ENCODE data around the gene CRB3. TPM values are rescaled to one million over a fixed set of nuclear protein-coding genes. Genes with fewer than 3 reads are reported as not detected.

CRB3 gene
- total and polyA plus RNA-seq, 9 of the 15 experiments (the other 6 are each of a cell fraction or from before 2014, with no cell fraction given): 0.49 TPM; not detected in 8

GRCh38 chr19:6464070-6464873, at the start of gene CRB3 (continued):
- no peak for TF ChIP-seq HMG20A (CRISPR knock-in tag; conservative IDR thresholded peaks at IDR 0.05)
- TF ChIP-seq BHLHE40 (IDR thresholded peaks at IDR 0.05; ENCODE audit: low read length): peak; percentile 59
- TF ChIP-seq TCF3 (CRISPR knock-in tag; IDR thresholded peaks at IDR 0.05): no peak
- TF ChIP-seq USF1 (CRISPR knock-in tag; IDR thresholded peaks at IDR 0.05): peak; percentile 91
- no peak for TF ChIP-seq ZNF263 (CRISPR knock-in tag; IDR thresholded peaks at IDR 0.05; ENCODE audit: borderline replicate concordance)
- no peak for TF ChIP-seq SMAD4 (CRISPR knock-in tag; conservative IDR thresholded peaks at IDR 0.05)
- TF ChIP-seq REST (IDR thresholded peaks at IDR 0.05; ENCODE audit: borderline replicate concordance): 0 out of 2 replicates have a peak, but pooled peaks have one; percentile 18
- no peak for TF ChIP-seq REST (CRISPR knock-in tag; IDR thresholded peaks at IDR 0.05; ENCODE audit: low read depth)
- TF ChIP-seq, protein P1, sequence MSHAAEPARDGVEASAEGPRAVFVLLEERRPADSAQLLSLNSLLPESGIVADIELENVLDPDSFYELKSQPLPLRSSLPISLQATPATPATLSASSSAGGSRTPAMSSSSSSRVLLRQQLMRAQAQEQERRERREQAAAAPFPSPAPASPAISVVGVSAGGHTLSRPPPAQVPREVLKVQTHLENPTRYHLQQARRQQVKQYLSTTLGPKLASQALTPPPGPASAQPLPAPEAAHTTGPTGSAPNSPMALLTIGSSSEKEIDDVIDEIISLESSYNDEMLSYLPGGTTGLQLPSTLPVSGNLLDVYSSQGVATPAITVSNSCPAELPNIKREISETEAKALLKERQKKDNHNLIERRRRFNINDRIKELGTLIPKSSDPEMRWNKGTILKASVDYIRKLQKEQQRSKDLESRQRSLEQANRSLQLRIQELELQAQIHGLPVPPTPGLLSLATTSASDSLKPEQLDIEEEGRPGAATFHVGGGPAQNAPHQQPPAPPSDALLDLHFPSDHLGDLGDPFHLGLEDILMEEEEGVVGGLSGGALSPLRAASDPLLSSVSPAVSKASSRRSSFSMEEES (CRISPR knock-in tag; IDR thresholded peaks at IDR 0.05): peak; percentile 94
- TF ChIP-seq TOE1 (IDR thresholded peaks at IDR 0.05; ENCODE audit: borderline replicate concordance): peak; percentile 86
- TF ChIP-seq TOE1 (CRISPR knock-in tag; IDR thresholded peaks at IDR 0.05; ENCODE audit: borderline replicate concordance, low read depth): no peak
- TF ChIP-seq FOXJ3 (CRISPR knock-in tag; IDR thresholded peaks at IDR 0.05): no peak
- no peak for TF ChIP-seq CBX3 (IDR thresholded peaks at IDR 0.05; ENCODE audit: borderline replicate concordance in 1 of 2, low read length in 2 of 2)
- TF ChIP-seq TRIM28 (IDR thresholded peaks at IDR 0.05): no peak

Measured in K562 (cell line).